ENCODE data around the gene MYEOV.

MYEOV gene

DNA sequence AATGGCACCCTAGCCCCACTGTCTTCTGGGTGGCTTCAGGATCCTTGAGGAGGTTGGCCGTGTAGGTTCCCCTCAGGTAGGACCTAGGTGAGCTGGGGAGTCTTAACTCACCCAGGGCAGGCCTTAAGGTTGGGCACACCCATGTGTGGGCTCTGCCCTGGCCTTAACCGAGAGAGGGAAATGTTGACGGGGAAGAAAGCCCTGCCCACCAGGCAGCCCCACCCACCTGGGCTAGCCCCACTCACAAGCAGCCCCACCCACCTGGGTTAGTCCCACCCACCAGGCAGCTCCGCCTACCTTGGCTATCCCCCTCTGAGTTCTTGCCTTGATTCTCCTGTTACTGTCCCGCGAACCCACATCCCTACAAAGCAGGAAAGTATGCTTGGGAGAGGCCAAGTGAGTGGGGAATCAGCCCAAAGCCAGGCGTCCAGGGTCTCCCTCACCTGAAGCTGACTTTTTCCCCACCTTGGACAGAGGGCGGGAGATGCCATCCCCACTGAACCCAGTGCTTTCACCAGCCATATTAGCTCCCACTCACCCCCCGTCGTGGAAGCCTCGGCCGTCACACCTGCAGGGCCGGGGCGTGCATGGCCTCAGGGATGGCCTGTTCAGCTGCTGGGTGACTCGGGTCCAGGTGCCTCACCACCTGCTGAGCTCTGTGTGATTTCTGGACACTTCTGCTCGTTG, at the start of gene MYEOV:
Gene MYEOV (plus strand): TSS at position 337 of the 687 bp plus-strand sequence. CDS start 1,200 bp downstream, outside the sequence.
- peak; percentile 22 for DNase-seq

DNA sequence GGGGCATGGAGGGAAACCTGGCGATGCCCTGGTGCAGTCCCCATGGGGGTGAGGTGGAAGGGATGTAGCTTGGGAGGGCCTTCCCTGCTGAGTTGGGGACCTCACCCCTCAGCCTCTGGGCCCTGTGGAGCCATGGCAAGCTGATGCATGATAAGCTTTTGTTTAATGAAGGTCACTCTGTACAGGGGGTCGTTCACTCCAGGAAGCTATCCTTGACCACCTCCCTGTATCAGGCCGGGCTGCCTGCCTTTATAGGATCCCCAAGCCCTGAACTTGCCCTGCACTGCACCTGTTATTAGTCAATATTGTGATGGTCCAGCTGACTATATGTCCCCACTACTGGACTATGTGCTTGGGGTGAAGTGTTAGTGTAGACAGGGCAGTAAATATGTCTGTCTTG, 49.7 kb upstream of the MYEOV start:
- no peak for DNase-seq

DNA sequence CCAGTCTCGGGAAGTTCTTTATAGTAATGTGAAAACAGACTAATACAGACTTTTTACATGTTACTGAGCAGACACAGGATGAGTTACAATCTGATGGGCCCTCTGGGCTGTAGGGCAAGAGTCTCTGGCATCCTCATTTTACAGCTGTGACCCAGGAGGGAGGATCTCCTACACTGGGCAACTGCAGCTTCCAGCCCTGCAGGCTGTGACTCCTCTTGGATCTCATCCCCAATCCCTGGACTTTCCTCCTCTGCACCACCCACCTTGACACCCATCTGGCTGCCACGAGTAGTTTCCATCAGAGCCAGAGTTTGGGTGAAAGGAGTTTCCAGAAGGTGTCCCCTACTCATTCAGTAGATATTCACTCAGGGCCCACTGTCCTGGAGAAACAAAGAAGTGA, 48.9 kb upstream of the MYEOV start:
- no peak for DNase-seq

- no peak for DNase-seq
These were observed 48.2 kb upstream of the MYEOV start for GRCh38 chr11:69245491-69246345.

- DNase-seq, result no peak
These were observed 44.4 kb upstream of the MYEOV start for GRCh38 chr11:69249311-69250185.

DNA sequence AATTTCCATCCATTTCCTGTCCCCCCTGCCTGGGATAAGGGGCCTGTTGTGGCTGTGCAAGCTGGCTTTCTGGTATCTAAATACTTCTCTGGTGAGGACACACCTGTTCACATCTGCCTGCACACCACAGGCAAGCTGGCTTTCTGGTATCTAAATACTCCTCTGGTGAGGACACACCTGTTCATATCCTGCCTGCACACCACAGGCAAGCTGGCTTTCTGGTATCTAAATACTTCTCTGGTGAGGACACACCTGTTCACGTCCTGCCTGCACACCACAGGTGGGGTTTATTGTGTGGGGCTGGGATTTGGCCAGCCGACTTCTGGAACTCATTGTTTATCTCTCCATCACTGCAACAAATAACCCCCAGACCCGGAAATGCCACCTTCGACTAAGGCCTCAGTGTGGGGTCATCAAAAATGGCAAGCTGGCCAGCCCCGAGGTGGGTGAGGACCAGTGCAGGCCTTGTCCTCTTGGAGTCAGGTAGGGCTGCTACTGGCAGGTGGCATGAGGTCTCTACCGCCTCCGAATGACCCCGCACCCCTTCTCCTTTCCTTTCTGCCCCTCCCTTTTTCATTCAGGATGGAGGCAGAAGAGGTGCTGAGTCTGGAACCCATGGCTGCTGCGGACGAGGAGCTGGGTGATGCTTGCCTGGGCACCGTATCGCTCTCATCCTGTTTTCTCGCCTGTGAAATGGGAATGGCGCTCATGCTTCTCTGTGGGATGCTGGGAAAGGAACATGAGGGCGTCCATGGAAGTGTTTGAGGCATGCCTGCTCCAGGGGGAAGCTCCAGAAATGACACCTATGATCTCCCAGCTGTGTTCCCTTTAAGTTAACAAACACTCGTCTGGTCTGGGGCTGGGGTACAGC, 43.5 kb upstream of the MYEOV start:
- DNase-seq, result no peak

- no peak for DNase-seq
These were observed 42.9 kb upstream of the MYEOV start for GRCh38 chr11:69251057-69251393.

DNA sequence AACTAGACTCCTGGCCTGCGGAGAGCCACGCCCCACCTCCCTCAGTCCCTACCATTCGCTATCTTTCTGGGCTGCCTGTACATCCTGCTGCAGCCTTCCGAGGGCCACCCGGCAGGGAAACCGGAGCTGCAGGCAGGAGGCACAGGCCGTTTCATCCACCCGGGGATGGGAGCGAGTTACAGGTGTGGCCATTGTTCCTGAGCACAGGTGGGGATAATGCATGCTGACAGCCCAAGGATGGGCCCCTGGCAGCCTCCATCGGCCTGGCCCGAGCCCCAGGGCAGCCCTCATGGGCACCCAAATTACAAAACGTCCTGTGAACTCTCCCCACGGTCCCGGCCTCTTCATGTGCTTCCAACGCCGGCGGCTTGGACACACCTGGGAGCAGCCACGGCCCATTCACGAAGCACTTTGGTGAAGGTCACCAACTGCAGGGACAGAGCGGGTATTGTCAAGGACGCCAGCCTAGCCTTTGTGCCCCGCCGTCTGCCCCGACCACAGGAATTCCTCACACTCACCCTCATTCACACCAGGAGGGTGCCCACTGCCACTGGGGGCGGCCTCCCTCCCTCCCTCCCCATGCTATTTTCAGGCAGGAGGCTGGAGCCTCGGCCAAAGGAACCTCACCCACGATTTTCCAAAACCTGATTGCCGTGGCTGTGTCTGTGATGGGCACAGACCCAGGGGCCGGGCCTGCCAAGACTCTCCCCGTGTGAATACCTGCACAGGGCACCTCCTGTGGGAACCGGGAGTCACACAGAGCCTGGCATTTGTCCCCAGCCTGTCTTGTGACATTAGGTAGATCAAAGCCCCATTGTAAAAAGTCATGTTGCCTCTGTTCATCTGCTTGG, 42.1 kb upstream of the MYEOV start:
- no peak for DNase-seq

GRCh38 chr11:69252490-69252837, 41.5 kb upstream of the MYEOV start:
- DNase-seq, result no peak

- DNase-seq, result peak; percentile 7
These were observed 40.9 kb upstream of the MYEOV start for GRCh38 chr11:69253028-69253427.

DNA sequence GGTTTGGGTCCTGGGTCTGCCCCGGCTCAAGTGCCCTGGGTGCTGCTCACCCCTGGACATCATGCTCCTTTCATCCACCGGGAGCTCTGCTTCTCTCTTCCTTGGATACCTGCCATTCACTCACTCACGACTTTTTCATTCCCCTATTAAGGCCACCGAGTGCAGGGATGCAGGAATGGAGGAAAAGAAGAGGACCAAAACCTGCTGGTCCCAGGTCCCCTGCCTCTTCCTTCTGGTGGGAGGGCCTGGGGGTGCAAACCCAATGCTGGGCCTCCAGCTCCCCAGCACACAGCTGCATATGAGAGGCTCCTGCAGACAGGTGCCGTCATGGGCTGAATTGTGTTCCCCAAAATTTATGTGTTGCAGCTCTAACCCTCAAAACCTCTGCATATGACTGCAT, 36.8 kb upstream of the MYEOV start:
- no peak for DNase-seq

DNA sequence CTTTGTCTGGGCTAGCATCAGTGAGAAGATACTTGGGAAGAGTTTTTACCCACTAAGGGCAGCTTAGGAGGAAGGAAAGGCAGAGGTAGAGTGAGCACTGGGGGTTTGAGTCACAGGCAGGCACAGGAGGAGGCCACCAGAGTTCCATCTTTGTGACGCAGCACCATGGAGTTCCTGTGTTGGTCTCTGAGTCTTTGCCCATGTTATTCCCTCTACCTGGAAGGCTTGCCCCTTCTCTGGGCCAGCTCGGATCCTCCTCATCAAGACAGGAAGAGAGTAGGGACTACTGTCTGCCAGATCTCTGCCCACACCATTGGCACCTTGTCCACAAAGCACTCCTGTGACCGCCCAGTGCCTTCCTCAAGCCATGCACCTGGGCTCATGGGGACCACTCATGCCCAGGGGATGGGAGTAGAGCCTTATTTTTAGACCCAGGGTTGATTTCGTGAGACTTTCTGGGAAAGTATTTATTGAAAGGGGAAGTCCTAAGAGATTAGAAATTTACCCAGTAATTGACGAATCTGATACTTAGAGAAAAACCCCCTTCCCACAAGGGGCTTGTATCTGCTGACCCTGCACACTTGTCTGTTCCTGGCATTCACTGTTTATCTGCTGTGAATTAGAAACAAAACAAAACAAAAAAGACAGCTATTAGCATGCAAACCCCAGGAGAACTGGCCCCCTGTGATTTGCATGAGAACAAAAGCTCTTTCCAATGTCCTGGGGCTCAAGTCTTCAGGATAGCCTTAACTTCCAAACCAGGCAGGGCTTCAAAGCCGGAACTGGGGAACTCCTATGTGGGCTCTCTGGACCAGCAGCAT, 35.9 kb upstream of the MYEOV start:
- DNase-seq, result no peak

DNA sequence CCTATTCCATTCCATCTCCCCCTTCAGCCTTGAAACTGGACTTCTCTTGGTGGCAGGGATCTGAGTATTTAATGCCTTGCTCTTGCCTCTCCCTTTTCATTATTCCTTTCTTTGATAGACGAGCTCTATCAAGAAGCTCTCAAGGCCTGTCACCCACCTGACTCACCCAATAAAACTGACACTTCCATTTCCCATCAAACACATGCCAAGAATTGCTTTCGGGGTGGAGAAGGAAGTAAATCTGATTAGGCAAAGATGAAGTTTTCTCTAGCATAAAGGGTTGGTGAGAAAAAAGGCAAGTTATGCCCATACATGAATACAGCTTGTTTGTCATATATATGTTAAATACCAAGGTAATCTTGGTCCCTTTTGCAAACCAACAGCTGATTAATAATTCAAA, 34.9 kb upstream of the MYEOV start:
- DNase-seq, result no peak

DNA sequence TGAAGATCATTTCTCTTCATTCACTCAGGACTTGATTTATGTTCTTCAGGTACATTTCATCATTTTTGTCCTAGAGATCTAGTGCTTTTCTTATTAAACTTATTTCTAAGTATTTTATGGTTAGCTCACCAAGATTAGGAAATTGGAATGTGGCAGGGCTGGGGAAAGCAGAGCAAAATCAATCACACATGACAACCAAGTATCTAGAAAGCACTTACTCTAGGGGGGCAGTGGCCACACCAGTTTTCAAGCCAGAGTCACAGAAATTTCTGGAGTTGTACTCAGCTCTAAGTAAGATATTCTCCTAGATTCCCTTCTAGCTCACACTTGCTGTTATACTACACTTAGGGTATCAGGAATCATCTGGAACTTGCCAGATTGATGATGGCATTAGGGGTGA, 33.3 kb upstream of the MYEOV start:
- no peak for DNase-seq

- DNase-seq, result no peak
These were observed 32.8 kb upstream of the MYEOV start for GRCh38 chr11:69261116-69261515.

DNA sequence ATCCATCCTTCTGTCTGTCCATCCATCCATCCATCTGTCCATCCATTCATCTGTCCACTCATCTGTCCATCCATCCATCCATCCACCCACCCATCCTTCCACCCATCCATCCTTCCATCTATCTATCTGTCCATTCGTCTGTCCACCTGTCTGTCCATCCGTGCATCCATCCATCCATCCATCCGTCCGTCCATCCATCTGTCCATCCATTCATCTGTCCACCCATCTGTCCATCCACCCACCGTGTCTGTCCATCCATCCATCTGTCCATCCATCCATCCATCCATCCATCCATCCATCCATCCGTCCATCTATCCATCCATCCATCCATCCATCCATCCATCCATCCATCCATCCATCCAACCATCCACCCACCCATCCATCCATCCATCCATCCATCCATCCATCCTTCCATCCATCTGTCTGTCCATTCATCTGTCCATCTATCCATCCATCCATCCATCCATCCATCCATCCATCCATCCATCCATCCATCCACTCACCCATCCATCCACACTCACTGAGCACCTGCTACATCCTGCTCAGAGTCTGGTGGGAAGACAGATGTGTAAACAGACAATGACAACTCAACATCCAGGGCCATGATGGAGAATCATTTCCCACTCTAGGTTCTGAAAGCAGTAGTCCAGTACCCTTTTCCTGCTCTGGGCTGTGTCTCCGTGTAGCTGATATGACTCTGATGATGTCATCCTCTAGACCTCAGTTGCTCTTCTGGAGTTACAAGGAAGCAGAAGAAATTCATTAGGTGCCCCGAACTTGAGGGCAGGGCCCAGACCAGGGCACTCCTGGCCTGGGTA, 30.8 kb upstream of the MYEOV start:
- DNase-seq, result no peak

DNA sequence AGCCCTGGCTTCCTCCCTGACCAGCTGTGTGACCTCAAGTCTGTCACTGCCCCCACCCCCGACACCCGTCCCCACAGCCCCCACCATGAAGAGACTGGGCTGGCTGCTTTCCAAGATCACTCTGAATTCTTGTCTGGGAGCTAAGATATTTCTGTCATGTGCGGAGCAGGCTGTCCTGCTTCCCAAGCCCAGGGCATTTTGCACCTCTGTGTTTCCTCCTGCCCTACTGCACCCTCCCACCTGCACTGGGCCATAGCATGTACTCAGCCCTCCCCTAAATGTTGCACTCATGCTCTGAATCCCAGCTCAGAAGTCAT, 30.3 kb upstream of the MYEOV start:
- no peak for DNase-seq

- no peak for DNase-seq
These were observed 29.5 kb upstream of the MYEOV start for GRCh38 chr11:69264486-69264885.

- DNase-seq, result no peak
These were observed 28.7 kb upstream of the MYEOV start for GRCh38 chr11:69265210-69265609.

GRCh38 chr11:69265911-69266510, 27.9 kb upstream of the MYEOV start:
- DNase-seq, result no peak

All from HCEC 1CT (cell line).